Kidney epithelial cell (primary cell): Measurements from ENCODE around the gene SPINK1. TPM values are rescaled to one million over a fixed set of nuclear protein-coding genes. Genes with fewer than 3 reads are reported as not detected.

Experiments
- DNase-seq: peaks from one replicate; pipeline ENCODE4 v3.0.0-alpha.2; 2010; ENCODE audit warnings: low read depth
- H3K27me3 ChIP-seq: 2 replicates; pipeline ENCODE4 v1.6.0; 2011; ENCODE audit warnings: low read length; ENCODE audit not compliant: control insufficient read depth, insufficient read depth
- H3K36me3 ChIP-seq: 2 replicates; pipeline ENCODE4 v1.5.1; 2011; ENCODE audit warnings: low read length; ENCODE audit not compliant: control insufficient read depth, insufficient read depth
- H3K4me3 ChIP-seq: 2 replicates; pipeline ENCODE4 v1.5.1; 2011; ENCODE audit warnings: low read depth, mild to moderate bottlenecking, control low read depth, low read length
- total RNA-seq: library from RNA; depleted of rRNA; stranded (reverse); fragments of >200 nt; gene quantifications from 2 replicates; pipeline ENCODE4 v1.2.3, GENCODE V29; 2015
- TF ChIP-seq, protein P1 (sequence below): IDR thresholded peaks from 2 replicates; pipeline ENCODE4 v1.5.1; 2011; ENCODE audit warnings: mild to moderate bottlenecking, moderate library complexity, low read length, control low read depth, inconsistent platforms; ENCODE audit not compliant: insufficient read depth, poor library complexity, severe bottlenecking

SPINK1 gene
- total RNA-seq, 1 donor from 2014 or later = not detected

DNA sequence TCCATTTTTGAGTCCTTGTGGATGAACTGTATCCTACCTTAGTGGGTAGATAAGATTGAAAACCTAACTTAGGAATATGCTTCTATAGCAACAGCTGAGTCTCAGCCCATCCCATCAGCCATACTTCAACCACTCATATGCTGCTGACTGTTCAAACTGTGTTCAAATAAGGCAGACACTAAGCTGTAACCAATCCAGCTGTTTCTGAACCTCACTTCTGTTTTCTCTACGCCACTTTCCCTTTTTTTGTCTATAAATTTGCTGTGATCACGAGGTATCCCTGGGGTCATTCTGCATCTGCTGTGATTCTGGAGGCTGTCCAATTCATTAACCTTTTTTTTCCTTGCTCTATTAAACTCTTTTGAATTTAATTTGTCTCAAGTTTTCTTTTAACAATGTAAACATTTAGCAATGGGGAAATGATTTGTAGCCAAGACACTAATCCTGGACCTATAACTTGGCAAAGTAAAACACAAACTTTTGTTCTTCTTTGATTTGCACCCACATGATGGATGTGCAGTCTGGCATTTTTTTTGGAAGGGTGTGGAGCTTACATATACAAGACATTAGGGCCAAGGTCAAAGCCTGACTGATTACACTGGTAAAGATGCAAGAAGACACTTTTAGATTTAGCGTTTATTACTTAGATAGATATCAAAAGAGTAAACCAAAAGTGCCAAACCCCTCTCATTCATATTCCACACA lies 32.1 kb upstream of the SPINK1 start:
- H3K36me3 ChIP-seq = no peaks in the 10 kb centered on the region
- TF ChIP-seq, protein P1, sequence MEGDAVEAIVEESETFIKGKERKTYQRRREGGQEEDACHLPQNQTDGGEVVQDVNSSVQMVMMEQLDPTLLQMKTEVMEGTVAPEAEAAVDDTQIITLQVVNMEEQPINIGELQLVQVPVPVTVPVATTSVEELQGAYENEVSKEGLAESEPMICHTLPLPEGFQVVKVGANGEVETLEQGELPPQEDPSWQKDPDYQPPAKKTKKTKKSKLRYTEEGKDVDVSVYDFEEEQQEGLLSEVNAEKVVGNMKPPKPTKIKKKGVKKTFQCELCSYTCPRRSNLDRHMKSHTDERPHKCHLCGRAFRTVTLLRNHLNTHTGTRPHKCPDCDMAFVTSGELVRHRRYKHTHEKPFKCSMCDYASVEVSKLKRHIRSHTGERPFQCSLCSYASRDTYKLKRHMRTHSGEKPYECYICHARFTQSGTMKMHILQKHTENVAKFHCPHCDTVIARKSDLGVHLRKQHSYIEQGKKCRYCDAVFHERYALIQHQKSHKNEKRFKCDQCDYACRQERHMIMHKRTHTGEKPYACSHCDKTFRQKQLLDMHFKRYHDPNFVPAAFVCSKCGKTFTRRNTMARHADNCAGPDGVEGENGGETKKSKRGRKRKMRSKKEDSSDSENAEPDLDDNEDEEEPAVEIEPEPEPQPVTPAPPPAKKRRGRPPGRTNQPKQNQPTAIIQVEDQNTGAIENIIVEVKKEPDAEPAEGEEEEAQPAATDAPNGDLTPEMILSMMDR = no peak
- no peak overlapping the region for H3K4me3 ChIP-seq
- H3K27me3 ChIP-seq = no peaks in the 10 kb centered on the region
- DNase-seq = no peak

DNA sequence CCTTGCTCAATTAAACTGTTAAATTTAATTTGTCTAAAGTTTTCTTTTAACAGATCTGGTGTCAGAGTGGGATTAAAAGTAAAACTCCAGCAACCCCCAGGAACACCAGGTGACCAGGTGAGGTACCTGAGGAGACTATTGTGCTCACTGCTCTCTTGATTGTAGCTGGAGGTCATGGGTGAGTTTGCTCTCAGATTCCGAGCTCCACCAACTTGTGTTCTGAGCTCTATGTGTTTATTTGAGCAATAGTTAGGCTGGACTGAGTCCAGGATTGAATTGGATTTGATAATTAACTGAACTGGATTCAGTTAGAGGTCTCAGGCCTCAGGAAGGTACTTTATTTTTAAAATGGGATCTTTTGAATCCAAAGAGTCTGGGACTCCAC lies 29.2 kb upstream of the SPINK1 start:
- H3K36me3 ChIP-seq = no peaks in the 10 kb centered on the region
- H3K27me3 ChIP-seq = no peaks in the 10 kb centered on the region
- H3K4me3 ChIP-seq = no peak overlapping the region
- TF ChIP-seq, protein P1 = no peak
- DNase-seq = no peak

DNA sequence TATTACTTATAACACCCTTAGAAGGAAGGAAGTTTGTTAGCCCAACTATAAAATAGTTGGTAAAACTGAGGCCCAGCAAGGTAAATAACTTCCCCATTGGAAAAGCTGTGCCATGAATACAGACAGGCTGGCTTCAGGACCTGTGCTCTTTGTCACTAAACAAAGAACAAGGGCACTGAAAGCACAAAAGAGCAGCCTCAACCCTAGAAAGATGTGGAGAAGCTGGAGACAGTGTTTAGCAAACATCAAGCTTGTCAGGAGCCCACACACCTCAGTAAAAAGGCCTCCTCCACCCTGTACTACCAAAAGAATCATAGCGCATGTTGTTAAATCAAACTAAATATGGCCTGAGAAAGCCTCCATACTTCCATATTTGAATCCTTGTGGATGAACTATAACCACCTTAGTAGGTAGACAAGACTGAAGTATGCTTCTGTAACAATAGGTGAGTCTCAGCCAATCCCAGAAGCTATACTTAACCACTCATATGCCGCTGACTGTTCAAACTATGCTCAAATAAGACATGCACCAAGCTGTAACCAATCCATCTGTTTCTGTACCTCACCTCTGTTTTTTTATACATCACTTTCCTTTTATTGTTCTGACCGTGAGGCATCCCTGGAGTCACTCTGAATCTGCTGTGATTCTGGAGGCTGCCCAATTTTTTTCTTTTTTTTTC lies 28.6 kb upstream of the SPINK1 start:
- DNase-seq = no peak
- Histone ChIP-seq H3K36me3 (no peaks in the 10 kb centered on the region), H3K4me3 (no peak overlapping the region), H3K27me3 (no peaks in the 10 kb centered on the region)
- TF ChIP-seq, protein P1 = no peak

GRCh38 chr5:147858565-147858964 lies 27.1 kb upstream of the SPINK1 start:
- TF ChIP-seq, protein P1 = no peak
- Histone ChIP-seq H3K36me3 (no peaks in the 10 kb centered on the region), H3K4me3 (no peak overlapping the region), H3K27me3 (no peaks in the 10 kb centered on the region)
- no peak for DNase-seq

DNA sequence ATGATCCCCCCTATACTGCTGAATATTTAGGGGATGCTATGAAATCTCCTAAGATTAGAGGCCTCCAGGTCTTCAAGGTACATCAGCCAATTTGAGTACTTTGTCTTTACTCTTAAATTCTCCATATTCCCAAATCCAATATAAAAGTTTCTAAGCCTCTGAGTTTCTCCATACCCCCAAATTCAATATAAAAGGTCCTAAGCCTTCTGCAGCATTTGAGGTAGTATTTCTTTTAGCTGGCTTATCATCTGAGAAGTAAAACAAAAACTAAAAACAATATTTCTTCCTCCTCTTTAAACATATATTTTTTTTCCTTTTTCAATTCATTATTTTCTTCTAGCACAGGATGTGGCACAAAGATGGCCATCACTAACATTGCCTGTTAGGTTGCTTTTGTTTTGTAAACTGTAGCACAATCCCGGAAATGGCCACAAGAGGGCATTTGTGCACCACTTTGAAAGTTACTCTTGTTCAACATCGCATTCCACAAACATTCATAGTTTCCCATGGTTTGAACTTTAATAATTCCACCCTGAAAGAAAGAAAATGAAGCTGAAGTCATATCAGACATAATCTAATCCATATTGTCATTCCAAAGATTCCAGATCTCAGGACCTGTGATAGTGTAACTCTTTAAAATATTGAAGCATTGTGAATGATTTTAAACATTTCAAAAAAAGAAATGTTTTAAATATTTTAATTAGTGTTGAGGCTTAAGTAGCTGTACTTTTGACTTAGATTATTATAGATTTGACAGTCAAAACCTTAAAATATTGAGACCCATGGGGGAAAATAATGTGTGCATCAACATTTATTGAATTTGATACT lies 26.0 kb upstream of the SPINK1 start:
- TF ChIP-seq, protein P1 = peak; percentile 75
- H3K4me3 ChIP-seq = no peak overlapping the region
- no peaks in the 10 kb centered on the region for H3K27me3 ChIP-seq
- H3K36me3 ChIP-seq = no peaks in the 10 kb centered on the region
- DNase-seq = peak; percentile 19
